Stimulated activated CD4-positive, alpha-beta T cell treated with anti-CD3 and anti-CD28 coated beads, Interleukin-12 subunit alpha, Interleukin-12 subunit beta, amount 100 ng/mL, for 24 hours (primary cell): ENCODE results near the gene WDR31.

Experiments
- DNase-seq, 2 experiments: peaks; one replicate each; pipeline ENCODE4 v3.0.0-alpha.2; 2020; ENCODE audit warnings: low read depth in 2 of 2

The WDR31 gene

DNA sequence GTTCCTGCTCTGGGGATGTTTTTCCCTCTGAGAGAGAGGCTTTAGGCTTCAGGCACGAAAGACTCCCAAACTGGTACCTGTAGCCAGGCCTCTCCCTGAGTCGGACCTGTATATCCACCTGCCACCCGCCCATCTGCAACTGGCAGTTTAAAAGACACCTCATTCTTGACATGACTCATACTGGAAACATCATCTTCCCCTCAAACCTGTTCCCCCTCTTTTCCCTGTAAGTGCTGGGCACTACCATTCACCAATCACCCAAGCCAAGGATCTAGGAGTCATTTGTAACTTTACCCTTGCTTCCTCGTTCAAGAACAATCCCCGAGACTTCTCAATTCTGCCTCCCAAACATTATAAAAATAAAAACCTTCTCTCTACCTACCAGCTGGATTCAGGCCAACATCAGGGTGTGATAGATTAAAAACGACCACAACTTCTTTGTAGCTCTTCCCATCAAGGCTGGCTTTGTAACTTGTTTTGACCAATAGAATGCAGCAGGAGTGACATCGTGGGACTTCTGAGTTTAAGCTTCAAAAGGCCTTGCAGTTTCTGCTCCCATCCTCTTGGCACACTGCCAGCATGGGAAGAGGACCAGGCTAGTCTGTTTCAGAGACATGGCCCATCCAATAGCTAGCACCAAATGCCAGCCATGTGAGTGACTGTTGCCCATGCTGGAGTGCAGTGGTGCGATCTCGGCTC lies 1.8 kb upstream of the WDR31 start:
- no peak for DNase-seq

GRCh38 chr9:113337714-113338113 lies 2.4 kb downstream of the WDR31 start:
- no peak for DNase-seq

- DNase-seq = no peak
These were observed 8.3 kb downstream of the WDR31 start for GRCh38 chr9:113331780-113332179.

- no peak for DNase-seq
These were observed 11.9 kb downstream of the WDR31 start for GRCh38 chr9:113328045-113328782.

DNA sequence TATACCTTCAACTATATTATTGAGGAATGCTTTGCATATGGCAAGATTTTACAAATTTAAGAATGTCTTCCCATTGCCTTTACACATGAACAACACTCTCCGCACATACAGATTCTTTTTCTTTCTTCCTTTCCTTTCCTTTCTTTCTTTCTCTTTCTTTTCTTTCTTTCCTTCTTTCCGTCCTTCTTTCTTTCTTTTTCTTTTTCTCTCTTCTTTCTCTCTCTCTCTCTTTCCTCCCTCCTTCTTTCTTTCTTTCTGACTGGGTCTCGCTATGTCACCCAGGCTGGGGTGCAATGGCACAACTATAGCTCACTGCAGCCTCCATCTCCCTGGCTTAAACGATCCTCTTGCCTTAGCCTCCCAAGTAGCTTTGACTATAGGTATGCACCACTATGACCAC lies 13.8 kb downstream of the WDR31 start:
- no peak for DNase-seq

GRCh38 chr9:113322671-113323070 lies 17.4 kb downstream of the WDR31 start:
- no peak for DNase-seq

GRCh38 chr9:113320051-113320450 lies 20.0 kb downstream of the WDR31 start:
- no peak for DNase-seq

DNA sequence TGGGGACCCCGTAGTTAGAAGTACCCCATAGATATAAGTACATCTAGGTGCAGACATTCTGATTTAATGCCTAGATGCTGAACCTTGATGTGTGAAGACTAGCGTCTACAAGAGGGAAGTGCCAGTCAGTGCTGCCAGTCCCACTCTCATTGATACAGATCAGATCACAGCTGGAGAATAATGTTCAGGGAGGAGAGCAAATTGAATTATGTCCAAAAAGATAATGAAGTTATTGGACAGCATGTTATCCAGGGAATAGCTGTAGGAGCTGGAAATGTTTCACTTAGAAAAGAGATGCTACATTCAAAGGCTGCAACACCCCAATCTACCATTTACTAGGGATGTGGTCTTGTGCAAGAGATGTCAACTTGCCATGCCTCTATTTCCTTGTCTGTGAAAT lies 21.0 kb downstream of the WDR31 start:
- no peak for DNase-seq

DNA sequence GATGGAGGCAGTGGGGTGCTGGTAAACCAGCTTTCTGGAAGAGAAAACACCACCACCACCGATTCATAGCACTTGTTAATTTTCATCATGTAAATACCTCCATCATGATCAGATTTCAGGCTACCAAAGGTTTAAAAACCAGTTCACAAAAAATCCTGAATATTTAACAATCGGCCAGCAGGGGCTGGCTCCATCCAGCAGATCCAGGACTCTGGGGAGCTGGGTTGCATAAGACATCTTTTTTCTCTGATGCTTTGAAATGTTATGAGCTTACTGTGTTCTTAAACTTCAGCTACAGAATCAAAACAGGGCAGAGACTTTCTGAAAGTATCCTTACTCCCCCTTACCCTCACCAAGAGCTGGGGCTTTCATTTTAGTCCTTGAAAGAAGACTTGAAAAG lies 22.3 kb downstream of the WDR31 start:
- no peak for DNase-seq

GRCh38 chr9:113316030-113316429 lies 24.0 kb downstream of the WDR31 start:
- DNase-seq = no peak

GRCh38 chr9:113315231-113315630 lies 24.8 kb downstream of the WDR31 start:
- DNase-seq = no peak

GRCh38 chr9:113313261-113313660 lies 26.8 kb downstream of the WDR31 start:
- DNase-seq = no peak

- no peak for DNase-seq
These were observed 28.1 kb downstream of the WDR31 start for GRCh38 chr9:113311961-113312360.

DNA sequence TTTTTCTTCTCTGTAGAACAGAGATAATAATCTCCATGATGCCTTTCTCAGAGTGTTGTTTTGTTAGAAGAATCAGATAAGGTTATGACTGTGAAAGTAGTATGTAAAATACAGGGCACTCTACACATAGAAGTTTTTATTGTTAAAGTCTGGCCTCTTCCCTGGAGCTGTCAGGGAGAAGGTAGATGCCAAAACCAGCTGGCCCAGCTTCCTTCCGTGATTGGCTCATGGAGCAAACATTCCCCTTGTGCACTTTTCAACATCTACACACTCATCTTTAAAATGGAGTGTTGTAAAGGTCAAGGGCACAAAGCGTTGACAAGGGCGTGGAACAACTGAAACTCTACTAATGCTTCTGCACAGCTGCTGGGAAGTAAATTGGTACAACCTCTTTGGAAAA lies 29.5 kb downstream of the WDR31 start:
- no peak for DNase-seq

DNA sequence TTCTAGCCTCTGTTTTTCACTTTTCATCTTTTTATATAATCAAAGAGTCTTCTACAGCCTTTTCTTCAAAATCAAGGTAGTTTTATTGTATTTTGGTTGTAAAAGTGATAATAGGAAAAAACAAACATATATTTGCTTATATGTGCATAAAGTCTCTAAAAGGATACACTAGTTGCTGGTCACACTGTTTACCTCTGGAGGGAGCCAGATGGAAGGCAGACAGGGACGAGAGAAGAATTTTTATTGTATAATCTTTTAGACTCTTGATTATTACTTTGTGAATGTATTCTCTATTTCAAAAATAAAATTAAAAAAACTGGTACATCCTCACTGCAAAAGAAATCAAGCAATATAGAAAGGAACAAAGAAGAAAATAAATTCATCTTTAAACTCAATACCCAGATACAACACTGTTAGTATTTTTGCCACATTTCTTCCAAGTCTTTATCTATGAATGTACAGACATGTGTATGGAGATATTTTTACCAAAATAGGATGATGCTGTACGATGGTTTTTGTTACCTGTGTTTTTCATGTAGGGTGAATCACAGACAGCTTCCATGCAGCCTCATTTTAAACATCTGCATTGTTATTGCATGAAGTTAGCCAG lies 30.8 kb downstream of the WDR31 start:
- no peak for DNase-seq

DNA sequence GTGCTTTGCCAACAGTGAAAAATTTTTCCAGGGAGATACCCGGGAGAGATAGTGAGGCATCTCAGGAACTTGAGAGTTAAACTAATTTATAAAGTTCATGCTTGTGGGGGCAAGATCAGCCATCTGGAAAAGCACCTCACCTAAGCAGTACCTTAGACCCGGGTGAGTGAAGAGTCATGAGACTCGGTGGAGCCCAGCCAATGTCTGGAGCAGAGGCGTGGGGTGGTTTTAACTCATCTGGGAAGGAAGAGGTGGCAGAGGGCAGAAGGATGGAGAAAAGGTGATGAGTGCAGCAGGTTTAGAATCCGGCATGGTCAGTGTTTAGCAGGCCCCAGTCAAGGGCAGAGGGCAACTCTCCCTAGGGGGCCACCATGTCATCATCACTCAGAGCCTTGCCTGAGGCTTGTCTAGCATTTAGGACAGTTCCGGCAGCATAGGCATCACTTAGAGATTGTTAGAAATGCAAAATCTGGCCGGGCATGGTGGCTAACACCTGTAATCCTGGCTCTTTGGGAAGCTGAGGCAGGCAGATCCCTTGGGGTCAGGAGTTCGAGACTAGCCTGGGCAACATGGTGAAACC lies 32.6 kb downstream of the WDR31 start:
- no peak for DNase-seq

DNA sequence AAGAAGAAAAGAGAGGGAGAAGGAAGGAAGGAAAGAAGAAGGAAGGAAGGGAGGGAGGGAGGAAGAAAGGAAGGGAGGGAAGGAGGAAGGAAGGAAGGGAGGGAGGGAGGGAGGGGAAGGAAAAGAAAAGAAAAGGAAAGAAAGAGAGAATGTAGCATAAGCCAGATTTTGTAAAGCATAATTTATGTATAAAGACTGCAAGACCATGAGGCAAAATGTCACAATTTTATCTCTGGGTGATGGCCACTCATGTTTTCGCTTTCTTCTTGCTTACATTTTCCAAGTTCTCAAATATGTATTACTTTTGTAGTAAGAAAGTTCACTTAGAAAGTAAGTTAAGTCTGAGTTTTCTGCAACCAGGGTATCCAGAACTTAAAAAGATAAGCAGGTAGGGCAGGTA lies 33.5 kb downstream of the WDR31 start:
- DNase-seq = no peak

- DNase-seq = no peak
These were observed 37.2 kb downstream of the WDR31 start, which contains the start of gene RNF183 for GRCh38 chr9:113302792-113303418. RNF183 (minus strand) TSS chr9:113303376; CDS start chr9:113298184, 5,192 bp downstream.

DNA sequence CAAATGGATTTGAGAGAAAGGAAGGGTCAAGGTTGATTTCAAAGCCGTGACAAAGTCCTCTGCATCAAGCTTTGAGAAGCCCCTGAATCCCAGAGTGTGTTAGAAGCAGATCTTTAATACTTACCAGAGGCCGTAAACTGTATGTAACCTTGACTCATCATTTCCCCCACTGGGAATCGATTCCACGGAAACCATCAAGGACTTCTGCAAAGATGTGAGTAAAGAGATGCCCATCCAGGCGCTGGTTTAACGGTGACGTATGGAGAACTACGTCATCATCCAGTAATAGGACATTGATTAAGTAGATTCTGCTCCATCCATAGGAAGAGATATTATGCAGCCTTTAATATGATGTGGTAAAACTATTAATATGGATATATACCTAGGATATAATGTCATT lies 38.5 kb downstream of the WDR31 start:
- no peak for DNase-seq

- DNase-seq = no peak
These were observed 40.2 kb downstream of the WDR31 start for GRCh38 chr9:113299800-113300292.

GRCh38 chr9:113298924-113299770 lies 40.9 kb downstream of the WDR31 start:
- DNase-seq = no peak
